ENCODE results near the gene BICRA. TPM values are rescaled to one million over a fixed set of nuclear protein-coding genes. Genes with fewer than 3 reads are reported as not detected.

BICRA gene
- polyA plus RNA-seq, 1 of the 3 experiments (the other 2 are of a cell fraction): 1.4 TPM

- Histone ChIP-seq H3K9ac (no peak overlapping the region), H2AFZ (ENCODE audit: low read depth) (no peak overlapping the region), H3K79me2 (ENCODE audit: insufficient read depth) (no peaks in the 10 kb centered on the region), H3K36me3 (replicated peaks in 1 of 2; ENCODE audit: control insufficient read depth in 1 of 2, insufficient read depth in 2 of 2, low read length in 1 of 2) (peaks cover 16 to 22% of the 10 kb centered on the region in 2 experiments), H3K9me3 (no peaks in the 10 kb centered on the region), H3K27me3 (ENCODE audit: insufficient read depth) (no peaks in the 10 kb centered on the region), H3F3A (replicated peaks; ENCODE audit: insufficient read depth) (peaks cover 10% of the 10 kb centered on the region), H3K9me2 (no peaks in the 10 kb centered on the region), H3K4me1 (ENCODE audit: control insufficient read depth in 1 of 2, insufficient read depth in 2 of 2, low read depth in 1 of 2, low read length in 1 of 2) (no peaks in the 10 kb centered on the region; a peak in 1 of 4 replicates), H3K4me3 (ENCODE audit: low read depth in 2 of 2, low read length in 1 of 2) (no peak overlapping the region), H3K4me2 (no peak overlapping the region), H3K27ac (ENCODE audit: low read depth in 2 of 2, low read length in 1 of 2) (no peak overlapping the region), H4K20me1 (ENCODE audit: insufficient read depth) (0 out of 2 replicates have a peak, but pooled peaks cover 6% of the 10 kb centered on the region)
- DNase-seq: no peak
- ChIA-PET POLR2A (no interaction called here), CTCF (interaction anchor here (0.6 to 23.1 kb wide), 4 partner anchors 12 to 265 kb away, joined by 3 to 475 read pairs (median 29); partner anchors contain the start of genes EHD2 and NOP53)
- TF ChIP-seq, protein P1, sequence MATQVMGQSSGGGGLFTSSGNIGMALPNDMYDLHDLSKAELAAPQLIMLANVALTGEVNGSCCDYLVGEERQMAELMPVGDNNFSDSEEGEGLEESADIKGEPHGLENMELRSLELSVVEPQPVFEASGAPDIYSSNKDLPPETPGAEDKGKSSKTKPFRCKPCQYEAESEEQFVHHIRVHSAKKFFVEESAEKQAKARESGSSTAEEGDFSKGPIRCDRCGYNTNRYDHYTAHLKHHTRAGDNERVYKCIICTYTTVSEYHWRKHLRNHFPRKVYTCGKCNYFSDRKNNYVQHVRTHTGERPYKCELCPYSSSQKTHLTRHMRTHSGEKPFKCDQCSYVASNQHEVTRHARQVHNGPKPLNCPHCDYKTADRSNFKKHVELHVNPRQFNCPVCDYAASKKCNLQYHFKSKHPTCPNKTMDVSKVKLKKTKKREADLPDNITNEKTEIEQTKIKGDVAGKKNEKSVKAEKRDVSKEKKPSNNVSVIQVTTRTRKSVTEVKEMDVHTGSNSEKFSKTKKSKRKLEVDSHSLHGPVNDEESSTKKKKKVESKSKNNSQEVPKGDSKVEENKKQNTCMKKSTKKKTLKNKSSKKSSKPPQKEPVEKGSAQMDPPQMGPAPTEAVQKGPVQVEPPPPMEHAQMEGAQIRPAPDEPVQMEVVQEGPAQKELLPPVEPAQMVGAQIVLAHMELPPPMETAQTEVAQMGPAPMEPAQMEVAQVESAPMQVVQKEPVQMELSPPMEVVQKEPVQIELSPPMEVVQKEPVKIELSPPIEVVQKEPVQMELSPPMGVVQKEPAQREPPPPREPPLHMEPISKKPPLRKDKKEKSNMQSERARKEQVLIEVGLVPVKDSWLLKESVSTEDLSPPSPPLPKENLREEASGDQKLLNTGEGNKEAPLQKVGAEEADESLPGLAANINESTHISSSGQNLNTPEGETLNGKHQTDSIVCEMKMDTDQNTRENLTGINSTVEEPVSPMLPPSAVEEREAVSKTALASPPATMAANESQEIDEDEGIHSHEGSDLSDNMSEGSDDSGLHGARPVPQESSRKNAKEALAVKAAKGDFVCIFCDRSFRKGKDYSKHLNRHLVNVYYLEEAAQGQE (IDR thresholded peaks at IDR 0.05; ENCODE audit: low read depth, low read length): no peak
- TF ChIP-seq JUND (IDR thresholded peaks at IDR 0.05): no peak
- no peak for TF ChIP-seq CTCF (IDR thresholded peaks at IDR 0.05)
- 92% methylated on average over 34 of the region's 91 CpGs for WGBS (ENCODE audit: low lambda C conversion rate)
Measured at GRCh38 chr19:47701717-47702552, 93.0 kb downstream of the BICRA start.

- no peaks in the 10 kb centered on the region for H3K27me3 ChIP-seq (ENCODE audit: insufficient read depth)
- H3K36me3 ChIP-seq (replicated peaks in 1 of 2; ENCODE audit: control insufficient read depth in 1 of 2, insufficient read depth in 2 of 2, low read length in 1 of 2): peaks cover 16 to 22% of the 10 kb centered on the region in 2 experiments
- H3K4me1 ChIP-seq (ENCODE audit: control insufficient read depth in 1 of 2, insufficient read depth in 2 of 2, low read depth in 1 of 2, low read length in 1 of 2): no peaks in the 10 kb centered on the region; a peak in 1 of 4 replicates
- no peaks in the 10 kb centered on the region for H3K9me3 ChIP-seq
- 0 out of 2 replicates have a peak, but pooled peaks cover 6% of the 10 kb centered on the region for H4K20me1 ChIP-seq (ENCODE audit: insufficient read depth)
- H3K9ac ChIP-seq: no peak overlapping the region
- ChIA-PET POLR2A (interaction anchor here (0.6 kb wide), 1 partner anchor 273 kb away, joined by 3 read pairs; no protein-coding TSS in a partner anchor), CTCF (interaction anchor here (1.0 to 23.1 kb wide), 5 partner anchors 12 to 266 kb away, joined by 3 to 475 read pairs (median 12); partner anchors contain the start of genes EHD2 and NOP53)
- H3K4me2 ChIP-seq: no peak overlapping the region
- no peaks in the 10 kb centered on the region for H3K79me2 ChIP-seq (ENCODE audit: insufficient read depth)
- no peak overlapping the region for H3K4me3 ChIP-seq (ENCODE audit: low read depth in 2 of 2, low read length in 1 of 2)
- no peak overlapping the region for H3K27ac ChIP-seq (ENCODE audit: low read depth in 2 of 2, low read length in 1 of 2)
- 89% methylated on average over 9 of the region's 18 CpGs for WGBS (ENCODE audit: low lambda C conversion rate)
- H2AFZ ChIP-seq (ENCODE audit: low read depth): no peak overlapping the region
- H3F3A ChIP-seq (replicated peaks; ENCODE audit: insufficient read depth): peaks cover 10% of the 10 kb centered on the region
- H3K9me2 ChIP-seq: no peaks in the 10 kb centered on the region
- DNase-seq: no peak
- TF ChIP-seq ZBTB33 (IDR thresholded peaks at IDR 0.05; ENCODE audit: borderline replicate concordance, low read depth) (no peak), MXI1 (IDR thresholded peaks at IDR 0.05; ENCODE audit: low read depth, low read length) (no peak), NRF1 (IDR thresholded peaks at IDR 0.05; ENCODE audit: low read depth, low read length) (no peak), RAD21 (IDR thresholded peaks at IDR 0.05; ENCODE audit: low read length) (no peak), IRF3 (IDR thresholded peaks at IDR 0.05; ENCODE audit: low read depth, low read length) (no peak), CTCF (IDR thresholded peaks at IDR 0.05) (no peak), USF2 (IDR thresholded peaks at IDR 0.05; ENCODE audit: borderline replicate concordance, low read depth, low read length) (no peak)
- TF ChIP-seq, protein P2, sequence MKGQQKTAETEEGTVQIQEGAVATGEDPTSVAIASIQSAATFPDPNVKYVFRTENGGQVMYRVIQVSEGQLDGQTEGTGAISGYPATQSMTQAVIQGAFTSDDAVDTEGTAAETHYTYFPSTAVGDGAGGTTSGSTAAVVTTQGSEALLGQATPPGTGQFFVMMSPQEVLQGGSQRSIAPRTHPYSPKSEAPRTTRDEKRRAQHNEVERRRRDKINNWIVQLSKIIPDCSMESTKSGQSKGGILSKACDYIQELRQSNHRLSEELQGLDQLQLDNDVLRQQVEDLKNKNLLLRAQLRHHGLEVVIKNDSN (IDR thresholded peaks at IDR 0.05; ENCODE audit: borderline replicate concordance, low read depth): no peak
Measured at GRCh38 chr19:47702671-47703070, 93.7 kb downstream of the BICRA start.

Data from SK-N-SH (cell line).